Activated T-cell treated with anti-CD3 and anti-CD28 coated beads, Interleukin-2, amount 50 U/mL, for 24 hours (primary cell): ENCODE measurements around the gene DOCK10.
"Not testable (repeated sequence)": the region's sequence is repeated elsewhere in the genome, so short reads cannot be mapped to it uniquely, and the experiment has no call there.

Source experiments
- DNase-seq: peaks from one replicate; pipeline ENCODE4 v3.0.0-alpha.2; 2020
- H3K27ac Mint-ChIP-seq: 2 replicates; pipeline ENCODE4 v1.8.0; 2020; ENCODE audit warnings: mild to moderate bottlenecking, mixed read lengths
- H3K27me3 Mint-ChIP-seq: 2 replicates; pipeline ENCODE4 v1.8.0; 2020; ENCODE audit warnings: mixed read lengths
- H3K36me3 Mint-ChIP-seq: 2 replicates; pipeline ENCODE4 v1.8.0; 2020; ENCODE audit warnings: low read depth, mixed read lengths
- H3K4me1 Mint-ChIP-seq: 2 replicates; pipeline ENCODE4 v1.8.0; 2020; ENCODE audit warnings: low read depth, mixed read lengths
- H3K4me3 Mint-ChIP-seq: 2 replicates; pipeline ENCODE4 v1.8.0; 2020; ENCODE audit warnings: mild to moderate bottlenecking, moderate library complexity, mixed read lengths
- H3K9me3 Mint-ChIP-seq: 2 replicates; pipeline ENCODE4 v1.8.0; 2020; ENCODE audit warnings: mixed read lengths

DOCK10 gene

DNA sequence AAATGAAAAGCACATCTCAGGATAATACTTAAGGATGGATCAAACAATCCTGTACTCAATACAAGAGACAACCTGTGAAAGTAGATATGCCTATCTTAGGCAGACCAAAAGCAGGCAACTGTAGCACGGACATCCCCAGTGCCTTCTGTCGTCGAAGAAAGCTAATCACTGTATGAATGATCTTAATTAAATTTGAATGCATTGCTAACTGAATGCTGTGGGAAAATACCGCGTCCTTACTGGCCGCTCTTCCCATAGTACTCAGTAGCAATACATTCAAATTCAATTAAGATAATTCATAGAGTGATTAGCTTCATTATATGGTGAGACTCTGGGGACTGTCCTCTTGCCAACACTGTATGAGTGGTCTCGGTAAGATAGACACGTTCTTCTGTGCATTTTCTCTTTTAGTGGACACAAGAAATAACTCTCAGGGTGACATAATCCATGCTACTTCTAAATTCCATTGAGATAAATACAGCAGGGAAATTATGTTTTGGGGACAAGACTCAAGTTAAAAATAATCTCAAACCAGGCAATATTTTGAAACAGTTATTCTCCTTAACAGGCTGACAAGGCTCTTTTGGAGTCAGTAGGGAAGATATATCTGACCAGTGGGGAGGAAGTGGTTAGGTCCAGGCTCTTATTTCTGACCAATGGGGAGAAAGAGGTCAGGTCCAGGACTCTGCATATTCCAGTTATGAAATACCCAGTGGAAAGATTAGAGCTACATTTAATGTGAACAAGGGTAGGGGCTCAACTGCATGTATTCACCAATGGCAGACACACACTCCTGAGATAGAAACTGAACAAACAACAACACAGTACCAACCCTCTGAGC, 97.3 kb downstream of the DOCK10 start:
- Mint-ChIP-seq H3K27me3 (no peaks in the 10 kb centered on the region), H3K4me1 (peaks cover 66% of the 10 kb centered on the region), H3K27ac (peak overlapping the region; percentile 94), H3K9me3 (no peaks in the 10 kb centered on the region), H3K36me3 (peaks cover 55% of the 10 kb centered on the region), H3K4me3 (peak overlapping the region; percentile 89)
- no peak for DNase-seq

DNA sequence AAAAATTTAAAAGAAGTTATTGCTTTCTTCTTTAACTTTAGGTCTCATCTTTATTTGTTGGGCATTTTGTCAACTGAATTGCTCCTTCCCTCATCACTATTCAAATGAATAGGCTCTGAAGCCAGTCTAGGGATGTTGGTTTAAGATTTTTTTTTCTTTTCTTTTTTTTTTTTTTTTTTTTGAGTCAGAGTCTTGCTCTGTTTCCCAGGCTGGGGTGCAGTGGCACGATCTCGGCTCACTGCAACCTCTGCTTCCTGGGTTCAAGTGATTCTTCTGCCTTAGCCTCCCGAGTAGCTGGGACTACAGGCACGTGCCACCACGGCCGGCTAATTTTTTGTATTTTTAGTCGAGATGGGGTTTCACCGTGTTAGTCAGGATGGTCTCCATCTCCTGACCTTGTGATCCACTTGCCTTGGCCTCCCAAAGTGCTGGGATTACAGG, 98.6 kb downstream of the DOCK10 start:
- H3K36me3 Mint-ChIP-seq, result peaks cover 57% of the 10 kb centered on the region
- not testable (repeated sequence) for H3K9me3 Mint-ChIP-seq, H3K27me3 Mint-ChIP-seq
- H3K27ac Mint-ChIP-seq, result peak overlapping the region; percentile 94
- H3K4me1 Mint-ChIP-seq, result peaks cover 64% of the 10 kb centered on the region
- H3K4me3 Mint-ChIP-seq, result peak overlapping the region; percentile 89
- peak; percentile 66 for DNase-seq

DNA sequence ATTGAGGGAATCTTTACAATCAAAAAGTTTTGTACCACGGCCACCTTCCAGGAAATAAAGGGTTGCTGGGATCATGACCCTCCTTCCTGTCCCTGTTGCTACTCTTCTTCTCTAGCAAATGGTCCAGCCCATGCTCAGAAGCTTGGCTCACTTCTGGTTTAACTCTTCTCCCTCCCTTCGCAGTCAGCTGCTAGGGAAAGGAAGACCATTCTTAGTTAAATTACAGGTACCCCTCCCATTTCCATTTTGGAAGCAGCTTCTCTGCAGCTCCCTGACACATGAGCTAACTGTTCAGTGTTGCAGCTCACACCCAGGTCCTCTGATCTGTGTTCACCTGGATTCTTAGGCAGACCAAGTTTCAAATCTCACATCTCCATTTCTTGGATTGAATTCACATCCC, 100.3 kb downstream of the DOCK10 start:
- peaks cover 66% of the 10 kb centered on the region for H3K36me3 Mint-ChIP-seq
- H3K9me3 Mint-ChIP-seq, result no peaks in the 10 kb centered on the region
- peak overlapping the region; percentile 68 for H3K4me3 Mint-ChIP-seq
- no peaks in the 10 kb centered on the region for H3K27me3 Mint-ChIP-seq
- H3K4me1 Mint-ChIP-seq, result peaks cover 65% of the 10 kb centered on the region
- DNase-seq, result no peak
- H3K27ac Mint-ChIP-seq, result peak overlapping the region; percentile 92

DNA sequence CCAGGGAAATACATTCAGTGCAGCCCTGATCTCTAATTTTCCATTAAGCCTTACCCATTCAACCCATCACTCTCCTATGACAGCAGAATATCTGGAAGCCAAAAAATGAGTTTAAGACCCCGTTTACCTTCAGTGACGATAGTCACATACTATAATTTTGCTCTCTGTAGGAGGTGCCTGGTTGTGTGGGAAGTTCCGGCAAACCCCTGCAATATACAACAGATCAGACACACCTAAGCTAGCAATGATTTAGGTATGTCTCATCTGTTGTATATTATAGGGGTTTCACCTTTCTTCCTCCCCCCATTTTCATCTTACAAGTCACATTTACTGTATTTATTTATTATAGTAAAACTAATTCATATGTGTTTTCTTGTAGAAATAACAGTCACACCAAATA, 101.7 kb downstream of the DOCK10 start:
- H3K27ac Mint-ChIP-seq, result peak overlapping the region; percentile 91
- no peaks in the 10 kb centered on the region for H3K9me3 Mint-ChIP-seq
- peaks cover 75% of the 10 kb centered on the region for H3K4me1 Mint-ChIP-seq
- H3K4me3 Mint-ChIP-seq, result peak overlapping the region; percentile 68
- peaks cover 64% of the 10 kb centered on the region for H3K36me3 Mint-ChIP-seq
- no peaks in the 10 kb centered on the region for H3K27me3 Mint-ChIP-seq
- DNase-seq, result no peak

DNA sequence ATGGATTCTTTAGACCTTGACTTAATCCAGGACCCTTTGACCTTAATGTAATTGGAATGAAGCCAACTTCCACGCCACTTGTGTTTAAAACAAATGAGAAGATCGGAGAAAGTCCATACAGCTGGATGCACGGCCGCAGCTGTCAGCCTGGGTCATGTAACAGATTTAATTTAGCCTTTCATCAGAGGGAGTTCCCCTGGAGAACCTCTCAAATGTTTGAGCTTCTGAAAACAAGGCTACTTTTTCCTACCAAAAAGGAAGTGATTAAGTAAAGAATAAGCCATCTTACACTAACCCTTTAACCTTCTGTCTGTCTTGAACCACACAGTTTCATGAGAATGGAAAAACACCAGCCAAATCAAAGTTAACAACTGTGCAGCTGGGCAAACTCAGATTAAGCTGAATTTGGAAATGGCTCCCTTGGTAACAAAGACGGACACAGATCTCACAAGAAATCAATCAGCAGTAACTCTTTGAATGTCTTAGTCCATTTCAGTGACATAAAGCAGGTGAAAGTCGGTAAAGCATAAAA, 103.6 kb downstream of the DOCK10 start:
- peaks cover 64% of the 10 kb centered on the region for H3K36me3 Mint-ChIP-seq
- no peak for DNase-seq
- no peaks in the 10 kb centered on the region for H3K27me3 Mint-ChIP-seq
- peaks cover 84% of the 10 kb centered on the region for H3K4me1 Mint-ChIP-seq
- H3K4me3 Mint-ChIP-seq, result peak overlapping the region; percentile 68
- peak overlapping the region; percentile 91 for H3K27ac Mint-ChIP-seq
- no peaks in the 10 kb centered on the region for H3K9me3 Mint-ChIP-seq

DNA sequence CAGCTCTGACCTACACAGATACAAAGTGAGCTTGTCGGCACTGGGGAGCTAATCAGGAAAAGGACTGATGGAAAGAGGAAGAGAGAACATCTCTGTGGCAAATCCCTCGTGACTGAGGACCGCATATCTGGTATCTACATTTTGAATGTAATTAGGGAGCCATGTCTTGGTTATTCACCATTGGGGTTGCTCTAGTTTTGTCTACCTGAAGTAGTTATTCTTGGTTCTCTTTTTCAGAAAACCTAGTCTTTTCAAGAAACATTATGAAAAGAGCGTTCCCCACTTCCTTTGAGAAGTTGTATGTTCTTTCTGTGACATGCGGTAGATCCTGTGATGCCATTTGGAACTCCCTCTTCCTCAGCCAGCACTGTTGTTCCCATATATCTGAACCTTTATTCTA, 104.4 kb downstream of the DOCK10 start:
- Mint-ChIP-seq H3K4me1 (peaks cover 86% of the 10 kb centered on the region), H3K27ac (peak overlapping the region; percentile 91), H3K4me3 (peak overlapping the region; percentile 68), H3K36me3 (peaks cover 63% of the 10 kb centered on the region), H3K27me3 (no peaks in the 10 kb centered on the region), H3K9me3 (no peaks in the 10 kb centered on the region)
- DNase-seq, result no peak

DNA sequence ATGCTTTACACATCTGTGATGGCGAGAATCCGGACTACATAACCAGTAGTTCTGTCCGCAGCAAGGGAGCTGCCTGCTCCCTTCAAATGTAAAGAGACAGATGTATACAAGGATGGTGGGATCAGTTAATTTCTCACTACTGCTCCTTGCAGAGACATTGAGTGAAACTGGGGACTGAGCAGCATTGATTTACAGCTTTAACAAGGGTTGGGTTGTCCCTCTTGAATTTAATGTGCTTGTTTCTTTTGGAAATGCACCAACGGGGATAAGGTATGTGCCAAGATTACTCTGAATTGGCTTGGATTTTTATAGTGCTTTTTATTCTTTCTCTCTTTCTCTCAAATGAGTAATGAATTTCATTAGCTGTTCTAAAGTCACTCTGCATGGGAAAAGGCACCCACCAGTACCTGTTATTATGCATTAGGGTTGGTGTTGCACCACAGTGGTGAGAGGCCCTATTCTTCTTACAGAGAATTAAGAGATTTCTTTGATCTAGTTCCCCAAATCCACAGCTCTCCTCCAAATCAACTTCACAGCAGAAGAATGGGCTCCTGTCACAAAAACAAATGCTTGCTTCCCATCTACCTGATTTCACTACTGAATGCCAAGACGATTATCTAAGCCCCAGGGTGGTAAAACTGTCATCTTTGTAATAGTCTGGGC, 107.6 kb downstream of the DOCK10 start:
- H3K4me3 Mint-ChIP-seq, result no peak overlapping the region
- DNase-seq, result no peak
- H3K27ac Mint-ChIP-seq, result peak overlapping the region; percentile 100
- H3K4me1 Mint-ChIP-seq, result peaks cover 93% of the 10 kb centered on the region
- H3K36me3 Mint-ChIP-seq, result peaks cover 68% of the 10 kb centered on the region
- no peaks in the 10 kb centered on the region for H3K9me3 Mint-ChIP-seq
- H3K27me3 Mint-ChIP-seq, result no peaks in the 10 kb centered on the region

DNA sequence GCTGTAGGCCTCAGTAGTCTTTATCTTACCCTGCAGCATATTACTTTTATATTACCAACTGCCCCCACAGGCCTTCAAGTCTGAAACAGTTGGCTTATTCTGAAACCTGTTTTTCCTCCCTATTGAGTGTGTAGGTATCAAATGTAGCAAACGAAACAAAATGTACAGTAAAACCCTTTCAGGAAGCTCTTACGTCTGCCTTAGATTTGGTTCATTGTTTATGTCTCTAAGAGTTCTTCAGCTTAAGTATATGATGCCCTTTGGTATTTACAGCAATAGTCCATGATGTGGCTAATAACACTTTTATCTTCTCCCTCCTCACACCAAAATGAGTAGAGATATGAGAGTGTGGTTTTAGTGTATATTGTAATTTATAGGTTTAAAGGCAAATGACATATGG, 108.8 kb downstream of the DOCK10 start:
- no peak for DNase-seq
- H3K4me3 Mint-ChIP-seq, result peak overlapping the region; percentile 45
- H3K27ac Mint-ChIP-seq, result peak overlapping the region; percentile 100
- no peaks in the 10 kb centered on the region for H3K9me3 Mint-ChIP-seq
- H3K27me3 Mint-ChIP-seq, result no peaks in the 10 kb centered on the region
- peaks cover 95% of the 10 kb centered on the region for H3K4me1 Mint-ChIP-seq
- peaks cover 78% of the 10 kb centered on the region for H3K36me3 Mint-ChIP-seq

DNA sequence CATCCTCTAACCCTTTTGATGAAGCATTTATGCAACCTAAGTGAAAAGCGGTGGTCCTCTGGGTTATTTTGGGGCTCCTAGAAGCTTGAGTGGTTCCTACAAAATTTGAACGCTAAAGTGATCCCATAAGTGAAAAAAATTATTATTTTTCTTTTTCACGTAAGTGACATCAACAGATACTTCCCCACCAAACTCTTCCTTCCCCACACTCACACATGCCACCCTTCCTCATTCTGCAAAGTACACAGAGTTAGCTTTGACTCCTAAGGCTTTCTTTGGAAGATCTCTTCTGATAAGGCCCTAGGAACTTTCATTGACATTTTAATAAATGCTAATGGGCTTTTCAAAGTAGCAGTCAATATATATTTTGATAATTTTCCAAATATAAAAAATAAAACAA, 109.7 kb downstream of the DOCK10 start:
- no peak overlapping the region for H3K4me3 Mint-ChIP-seq
- peak overlapping the region; percentile 100 for H3K27ac Mint-ChIP-seq

DNA sequence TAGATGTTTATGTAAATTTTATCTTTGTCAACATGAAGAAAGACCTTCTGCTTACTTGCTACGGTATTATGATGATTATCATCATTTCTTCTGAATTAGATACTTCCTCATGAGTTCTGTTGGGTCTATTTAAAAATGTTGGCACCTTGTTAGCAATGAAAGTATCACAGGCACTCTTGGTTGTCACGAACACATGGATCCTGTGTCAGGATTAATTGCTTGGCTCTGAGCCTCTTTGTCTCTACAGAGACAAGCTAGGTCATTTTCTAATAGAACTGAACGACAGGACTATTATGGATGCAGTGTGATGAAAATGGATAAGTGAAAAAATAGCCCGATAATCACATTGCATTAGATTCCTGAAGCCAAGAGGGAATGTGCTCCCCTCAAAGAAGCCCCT, 110.3 kb downstream of the DOCK10 start:
- Mint-ChIP-seq H3K4me3 (no peak overlapping the region), H3K9me3 (no peaks in the 10 kb centered on the region), H3K27me3 (no peaks in the 10 kb centered on the region), H3K27ac (peak overlapping the region; percentile 100), H3K4me1 (peaks cover 96% of the 10 kb centered on the region), H3K36me3 (peaks cover 85% of the 10 kb centered on the region)
- no peak for DNase-seq

More for the DNA sequence above, 109.7 kb downstream of the DOCK10 start:
- Mint-ChIP-seq H3K9me3 (no peaks in the 10 kb centered on the region), H3K4me1 (peaks cover 95% of the 10 kb centered on the region), H3K27me3 (no peaks in the 10 kb centered on the region), H3K36me3 (peaks cover 81% of the 10 kb centered on the region)
- DNase-seq, result no peak

DNA sequence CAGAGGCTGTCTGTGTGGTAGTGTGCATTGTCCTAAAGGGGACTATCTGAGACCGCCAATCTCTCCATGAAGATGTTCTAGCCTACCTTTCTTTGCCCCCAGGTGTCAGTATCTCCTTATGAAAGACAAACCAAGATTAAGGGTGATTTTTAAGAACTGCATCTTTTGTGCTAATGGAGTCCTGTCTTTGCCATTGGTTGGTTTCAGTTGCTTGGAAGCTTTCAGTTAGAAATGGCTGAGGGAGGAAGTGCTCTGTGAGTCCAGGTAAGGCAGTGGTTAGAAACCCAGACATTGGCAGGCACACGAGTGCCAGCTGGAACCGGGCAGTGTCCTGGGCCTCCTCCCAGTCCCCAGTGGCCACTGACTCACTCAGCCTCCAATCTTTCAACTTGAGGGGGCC, 111.3 kb downstream of the DOCK10 start:
- peak overlapping the region; percentile 63 for H3K4me3 Mint-ChIP-seq
- DNase-seq, result no peak
- peaks cover 98% of the 10 kb centered on the region for H3K4me1 Mint-ChIP-seq
- H3K9me3 Mint-ChIP-seq, result no peaks in the 10 kb centered on the region
- H3K36me3 Mint-ChIP-seq, result peaks cover 90% of the 10 kb centered on the region
- H3K27ac Mint-ChIP-seq, result peak overlapping the region; percentile 100
- H3K27me3 Mint-ChIP-seq, result no peaks in the 10 kb centered on the region

DNA sequence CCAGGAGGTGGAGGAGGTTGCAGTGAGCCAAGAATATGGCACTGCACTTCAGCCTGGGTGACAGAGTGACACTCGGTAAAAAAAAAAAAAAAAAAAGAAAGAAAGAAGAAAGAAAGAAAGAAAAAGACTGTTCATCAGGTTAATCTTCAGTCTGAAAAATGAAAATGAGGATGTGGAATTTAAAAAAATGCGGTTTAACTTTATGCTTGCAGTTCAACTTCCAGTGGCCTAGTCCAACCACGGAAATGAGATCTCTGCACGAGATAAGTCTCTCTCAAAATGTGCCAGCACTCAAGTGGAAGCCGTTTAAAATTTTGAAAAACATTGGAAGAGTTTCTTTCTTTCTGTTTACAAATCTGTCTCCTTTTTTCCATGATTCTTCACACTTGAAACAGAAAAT, 112.1 kb downstream of the DOCK10 start:
- H3K36me3 Mint-ChIP-seq, result peaks cover 89% of the 10 kb centered on the region
- H3K4me3 Mint-ChIP-seq, result peak overlapping the region; percentile 63
- peak overlapping the region; percentile 100 for H3K27ac Mint-ChIP-seq
- no peaks in the 10 kb centered on the region for H3K27me3 Mint-ChIP-seq
- no peak for DNase-seq
- H3K4me1 Mint-ChIP-seq, result peaks cover 100% of the 10 kb centered on the region
- no peaks in the 10 kb centered on the region for H3K9me3 Mint-ChIP-seq

DNA sequence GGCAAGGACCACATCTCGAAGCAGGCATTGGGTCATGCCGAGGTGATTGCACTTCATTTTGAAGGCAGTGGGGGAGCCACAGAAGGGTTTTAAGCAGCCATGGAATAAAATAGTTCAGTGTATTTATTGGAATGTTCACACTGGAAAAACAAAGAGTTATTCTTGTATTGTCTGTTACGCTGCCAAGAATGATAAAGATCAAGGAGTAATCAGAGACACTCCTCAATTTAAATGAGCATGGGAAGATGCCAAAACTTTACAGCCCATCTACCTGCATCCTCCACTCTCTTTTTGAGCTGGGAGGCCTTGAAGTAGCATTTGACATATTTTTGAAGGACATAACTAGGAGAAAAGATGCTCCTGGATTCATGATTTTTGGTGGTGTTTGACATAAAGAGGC, 112.8 kb downstream of the DOCK10 start:
- H3K4me1 Mint-ChIP-seq, result peaks cover 100% of the 10 kb centered on the region
- H3K4me3 Mint-ChIP-seq, result peak overlapping the region; percentile 63
- DNase-seq, result no peak
- H3K27me3 Mint-ChIP-seq, result no peaks in the 10 kb centered on the region
- no peaks in the 10 kb centered on the region for H3K9me3 Mint-ChIP-seq
- peaks cover 89% of the 10 kb centered on the region for H3K36me3 Mint-ChIP-seq
- H3K27ac Mint-ChIP-seq, result peak overlapping the region; percentile 100

DNA sequence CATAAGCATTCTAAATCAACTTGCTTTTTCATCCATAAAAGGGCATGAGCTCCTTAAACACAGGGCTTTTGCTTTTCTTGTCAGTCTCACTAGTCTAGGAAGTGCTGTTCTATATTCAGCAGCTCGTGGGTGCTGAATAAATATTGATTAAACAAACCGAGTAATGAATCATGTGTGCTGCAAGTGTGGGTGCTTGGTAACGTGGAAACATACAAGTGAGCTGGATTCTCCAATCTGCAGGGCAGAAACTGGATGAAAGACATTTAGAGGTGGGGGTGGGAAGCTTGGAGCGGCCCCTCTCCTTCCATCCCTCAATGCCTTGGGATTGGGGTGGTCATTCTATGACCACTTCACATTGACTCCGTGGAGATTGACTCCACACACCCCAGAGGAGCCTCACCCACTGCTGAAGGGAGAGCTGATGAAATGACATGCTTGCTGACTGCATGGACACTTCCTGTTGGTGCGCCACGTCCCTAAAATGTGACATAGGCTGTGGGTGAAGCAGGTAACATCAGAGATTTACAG, 114.6 kb downstream of the DOCK10 start:
- H3K9me3 Mint-ChIP-seq, result no peaks in the 10 kb centered on the region
- H3K4me3 Mint-ChIP-seq, result peak overlapping the region; percentile 70
- H3K27me3 Mint-ChIP-seq, result no peaks in the 10 kb centered on the region
- peak; percentile 80 for DNase-seq
- H3K27ac Mint-ChIP-seq, result peak overlapping the region; percentile 100
- H3K4me1 Mint-ChIP-seq, result peaks cover 100% of the 10 kb centered on the region
- peaks cover 94% of the 10 kb centered on the region for H3K36me3 Mint-ChIP-seq
